ENCODE measurements around the gene SOX6.
A peak's percentile ranks its signal among the peaks of the same experiment; 100 is the strongest.

SOX6 gene

GRCh38 chr11:16326679-16327297 is 29.6 kb downstream of the SOX6 start:
- H3K27ac ChIP-seq, result no peak overlapping the region
- no peak for DNase-seq (ENCODE audit: low read depth, low spot score)

GRCh38 chr11:16322190-16322589 is 34.2 kb downstream of the SOX6 start:
- no peak for DNase-seq (ENCODE audit: low read depth, low spot score)
- H3K27ac ChIP-seq, result no peak overlapping the region

- DNase-seq (ENCODE audit: low read depth, low spot score), result peak; percentile 33
- H3K27ac ChIP-seq, result no peak overlapping the region
Observed at GRCh38 chr11:16321148-16321547, 35.2 kb downstream of the SOX6 start.

- DNase-seq (ENCODE audit: low read depth, low spot score), result no peak
- no peak overlapping the region for H3K27ac ChIP-seq
Observed at GRCh38 chr11:16318320-16318719, 38.0 kb downstream of the SOX6 start.

GRCh38 chr11:16317712-16318111 is 38.6 kb downstream of the SOX6 start:
- no peak overlapping the region for H3K27ac ChIP-seq
- no peak for DNase-seq (ENCODE audit: low read depth, low spot score)

- H3K27ac ChIP-seq, result no peak overlapping the region
- DNase-seq (ENCODE audit: low read depth, low spot score), result no peak
Observed at GRCh38 chr11:16313846-16314245, 42.5 kb downstream of the SOX6 start.

GRCh38 chr11:16312233-16312765 is 44.0 kb downstream of the SOX6 start:
- DNase-seq (ENCODE audit: low read depth, low spot score), result no peak
- H3K27ac ChIP-seq, result no peak overlapping the region

GRCh38 chr11:16311831-16312230 is 44.5 kb downstream of the SOX6 start:
- no peak overlapping the region for H3K27ac ChIP-seq
- DNase-seq (ENCODE audit: low read depth, low spot score), result no peak

GRCh38 chr11:16310943-16311342 is 45.4 kb downstream of the SOX6 start:
- no peak overlapping the region for H3K27ac ChIP-seq
- DNase-seq (ENCODE audit: low read depth, low spot score), result no peak

- DNase-seq (ENCODE audit: low read depth, low spot score), result no peak
- no peak overlapping the region for H3K27ac ChIP-seq
Observed at GRCh38 chr11:16309226-16309625, 47.1 kb downstream of the SOX6 start.

- no peak for DNase-seq (ENCODE audit: low read depth, low spot score)
Observed at GRCh38 chr11:16301462-16301861, 54.9 kb downstream of the SOX6 start.

GRCh38 chr11:16299884-16300782 is 56.2 kb downstream of the SOX6 start:
- H3K27ac ChIP-seq, result no peak overlapping the region
- no peak for DNase-seq (ENCODE audit: low read depth, low spot score)

More at GRCh38 chr11:16301462-16301861, 54.9 kb downstream of the SOX6 start:
- no peak overlapping the region for H3K27ac ChIP-seq

GRCh38 chr11:16299390-16299789 is 57.0 kb downstream of the SOX6 start:
- no peak overlapping the region for H3K27ac ChIP-seq
- DNase-seq (ENCODE audit: low read depth, low spot score), result no peak

GRCh38 chr11:16297332-16297731 is 59.0 kb downstream of the SOX6 start:
- DNase-seq (ENCODE audit: low read depth, low spot score), result no peak
- H3K27ac ChIP-seq, result no peak overlapping the region

- H3K27ac ChIP-seq, result no peak overlapping the region
- DNase-seq (ENCODE audit: low read depth, low spot score), result no peak
Observed at GRCh38 chr11:16296273-16296672, 60.1 kb downstream of the SOX6 start.

GRCh38 chr11:16295592-16295991 is 60.8 kb downstream of the SOX6 start:
- H3K27ac ChIP-seq, result no peak overlapping the region
- DNase-seq (ENCODE audit: low read depth, low spot score), result no peak

- DNase-seq (ENCODE audit: low read depth, low spot score), result no peak
- H3K27ac ChIP-seq, result no peak overlapping the region
Observed at GRCh38 chr11:16293204-16293681, 63.1 kb downstream of the SOX6 start.

GRCh38 chr11:16292167-16292859 is 64.0 kb downstream of the SOX6 start:
- H3K27ac ChIP-seq, result no peak overlapping the region
- no peak for DNase-seq (ENCODE audit: low read depth, low spot score)

- no peak for DNase-seq (ENCODE audit: low read depth, low spot score)
- H3K27ac ChIP-seq, result no peak overlapping the region
Observed at GRCh38 chr11:16291729-16292128, 64.6 kb downstream of the SOX6 start.

GRCh38 chr11:16289541-16289940 is 66.8 kb downstream of the SOX6 start:
- no peak for DNase-seq (ENCODE audit: low read depth, low spot score)
- no peak overlapping the region for H3K27ac ChIP-seq
